Stimulated activated CD4-positive, alpha-beta T cell treated with anti-CD3 and anti-CD28 coated beads, TNF-alpha, amount 100 ng/mL, for 4 hours (primary cell): ENCODE results near the gene FAM83F.
"Not testable (repeated sequence)": the region's sequence is repeated elsewhere in the genome, so short reads cannot be mapped to it uniquely, and the experiment has no call there.

Experiments used
- DNase-seq, 3 experiments: peaks; one replicate each; pipeline ENCODE4 v3.0.0-alpha.2; 2020; ENCODE audit warnings: low read depth in 3 of 3

Gene FAM83F

DNA sequence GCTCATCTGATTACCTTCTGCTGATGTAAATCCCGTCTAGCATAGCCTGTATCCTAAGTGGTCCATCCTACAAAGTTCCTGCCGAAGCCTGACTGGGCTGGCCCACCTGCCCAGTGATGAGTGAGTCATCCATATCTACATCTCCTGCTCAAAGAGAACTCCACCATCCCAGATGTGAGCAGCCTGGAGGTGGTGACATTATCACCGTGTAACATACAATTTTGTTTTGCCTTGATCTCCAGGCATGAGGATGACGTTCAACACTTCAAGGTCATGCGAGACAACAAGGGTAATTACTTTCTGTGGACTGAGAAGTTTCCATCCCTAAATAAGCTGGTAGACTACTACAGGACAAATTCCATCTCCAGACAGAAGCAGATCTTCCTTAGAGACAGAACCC is 29.0 kb upstream of the FAM83F start:
- no peak for DNase-seq

DNA sequence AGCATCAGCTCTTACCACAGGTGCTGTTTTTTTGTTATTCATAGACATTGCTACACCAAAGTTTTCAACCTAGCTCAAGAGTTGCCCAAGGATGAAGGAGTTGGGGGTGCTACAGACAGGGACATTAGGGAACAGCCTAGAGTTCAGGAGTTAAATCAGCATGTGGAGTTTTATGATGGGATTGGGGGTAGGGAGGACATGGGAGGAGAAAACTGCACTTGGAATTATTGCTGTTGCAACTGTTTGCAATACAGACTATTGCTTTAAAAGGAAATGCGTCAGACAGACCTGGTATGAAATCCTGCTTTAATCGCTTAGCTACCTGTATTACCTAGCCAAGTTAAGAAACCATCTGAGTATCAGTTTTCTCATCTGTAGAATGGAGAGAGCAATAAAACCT is 28.3 kb upstream of the FAM83F start:
- DNase-seq: no peak

DNA sequence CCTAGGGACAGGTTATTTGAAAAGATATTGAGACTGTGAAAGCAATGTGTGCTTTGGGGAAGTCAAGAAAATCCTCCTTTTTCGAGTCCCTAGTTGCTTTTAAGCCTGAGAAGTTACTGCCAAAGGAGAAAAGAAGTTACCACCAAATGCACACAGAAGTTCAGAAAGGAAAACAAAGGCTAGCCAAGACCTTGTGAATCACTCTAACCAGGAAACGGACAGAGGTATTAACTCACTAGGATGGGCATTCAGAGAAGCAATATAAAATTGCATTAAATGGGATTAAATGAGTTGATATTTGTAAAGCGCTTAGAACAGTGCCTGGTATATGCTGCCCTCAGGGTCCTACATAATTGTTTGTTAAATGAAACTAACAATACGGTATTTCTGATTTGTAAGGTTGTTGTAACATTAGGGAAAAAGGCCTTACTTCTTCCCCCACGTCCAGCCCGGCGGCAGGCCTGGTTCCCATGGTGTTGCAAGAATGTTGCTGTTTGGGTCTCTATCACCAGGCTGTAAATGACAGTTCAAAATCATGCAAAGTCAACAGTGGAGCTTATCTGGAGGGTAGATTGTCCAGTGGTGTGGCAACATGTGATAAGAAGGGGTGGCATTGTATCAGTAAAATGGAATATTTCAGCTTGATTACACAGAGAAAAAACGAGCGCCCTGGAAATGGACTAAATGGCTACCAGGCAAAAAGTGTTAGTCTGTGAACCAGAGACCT is 27.5 kb upstream of the FAM83F start:
- DNase-seq: no peak

DNA sequence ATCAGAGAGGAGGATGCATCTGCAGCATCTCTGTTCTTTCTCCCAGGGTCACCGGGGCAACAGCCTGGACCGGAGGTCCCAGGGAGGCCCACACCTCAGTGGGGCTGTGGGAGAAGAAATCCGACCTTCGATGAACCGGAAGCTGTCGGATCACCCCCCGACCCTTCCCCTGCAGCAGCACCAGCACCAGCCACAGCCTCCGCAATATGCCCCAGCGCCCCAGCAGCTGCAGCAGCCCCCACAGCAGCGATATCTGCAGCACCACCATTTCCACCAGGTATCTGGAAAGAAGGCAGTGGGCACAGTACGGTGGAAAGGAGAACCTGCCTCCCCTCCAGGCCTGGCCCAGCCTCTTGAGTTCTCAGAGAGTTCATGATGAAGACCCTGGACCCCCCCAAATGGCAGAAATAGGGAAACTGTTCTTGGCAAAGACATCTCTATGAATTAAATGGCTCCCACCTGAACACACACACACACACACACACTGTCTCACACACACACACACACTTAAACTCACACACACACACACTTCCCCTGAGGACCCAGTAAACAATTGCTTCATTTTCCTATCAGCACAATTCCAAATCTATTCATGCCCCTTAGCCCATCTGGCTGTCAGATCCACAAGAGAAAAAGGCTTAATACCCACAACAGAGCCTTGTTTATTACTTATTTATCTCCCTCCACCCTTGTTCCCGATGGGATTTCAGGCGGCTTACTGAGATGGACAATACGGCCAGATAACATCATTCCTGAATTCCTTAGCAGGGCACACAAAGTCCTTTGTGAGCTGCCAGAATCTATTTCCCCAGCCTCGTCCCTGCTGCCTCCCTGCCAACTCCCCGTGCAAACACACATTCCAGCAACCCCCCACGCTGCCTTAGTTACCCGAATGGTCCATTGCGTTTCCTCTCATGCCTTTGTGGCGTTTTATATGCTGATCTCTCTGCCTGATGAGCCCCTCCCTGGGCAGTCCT is 26.5 kb upstream of the FAM83F start:
- DNase-seq: no peak

DNA sequence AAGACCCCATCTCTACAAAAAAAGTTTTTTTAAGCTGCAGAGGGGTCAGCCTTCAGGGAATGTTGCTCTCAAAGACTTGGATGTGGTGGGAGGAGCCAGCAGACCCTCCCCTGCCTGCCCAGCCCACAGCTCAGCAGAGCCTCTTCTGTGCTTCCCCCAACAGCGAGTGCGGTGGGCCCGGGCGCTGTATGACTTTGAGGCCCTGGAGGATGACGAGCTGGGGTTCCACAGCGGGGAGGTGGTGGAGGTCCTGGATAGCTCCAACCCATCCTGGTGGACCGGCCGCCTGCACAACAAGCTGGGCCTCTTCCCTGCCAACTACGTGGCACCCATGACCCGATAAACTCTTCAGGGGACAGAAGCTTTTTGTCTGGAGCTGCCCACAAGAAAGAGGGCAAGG is 24.0 kb upstream of the FAM83F start:
- no peak for DNase-seq

DNA sequence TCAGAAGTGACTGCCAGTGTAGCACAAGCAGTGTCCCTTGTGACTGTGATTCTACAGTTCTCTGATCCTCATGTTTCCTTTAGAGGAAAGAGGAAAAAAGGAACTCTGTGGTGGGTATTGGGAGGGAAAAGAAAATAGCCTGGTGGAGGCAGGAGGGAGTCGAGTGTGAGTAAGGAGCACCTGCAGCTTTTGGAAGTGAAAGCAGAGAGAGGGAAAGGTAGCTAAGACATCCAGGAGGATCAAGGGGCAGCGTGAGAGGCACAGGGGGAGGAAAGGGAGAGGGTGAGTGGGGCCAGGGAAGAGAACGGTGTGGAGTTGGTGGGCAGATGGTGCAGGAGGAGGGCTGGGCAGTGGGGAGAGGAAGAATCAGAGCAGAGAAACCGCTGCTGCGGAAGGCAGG is 22.1 kb upstream of the FAM83F start:
- DNase-seq: no peak

DNA sequence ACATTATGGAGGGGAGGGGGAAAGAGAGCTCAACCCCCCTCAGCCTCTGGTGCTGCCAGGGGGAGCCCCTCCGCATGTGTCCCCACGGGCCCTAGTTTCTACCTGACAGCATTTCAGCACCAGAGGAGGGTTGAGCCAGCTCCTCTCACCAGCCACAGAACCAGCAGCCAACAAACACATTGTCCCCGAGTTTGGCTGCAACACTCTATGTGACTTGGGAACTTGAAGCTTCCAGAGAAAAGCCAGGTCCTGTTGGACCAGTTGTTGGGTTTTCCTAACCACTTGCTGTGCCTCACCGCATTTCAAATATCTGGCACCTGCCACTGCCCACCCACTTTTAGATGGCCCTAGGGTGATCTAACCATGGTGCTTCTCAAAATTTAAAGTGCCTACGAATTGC is 21.1 kb upstream of the FAM83F start:
- no peak for DNase-seq

DNA sequence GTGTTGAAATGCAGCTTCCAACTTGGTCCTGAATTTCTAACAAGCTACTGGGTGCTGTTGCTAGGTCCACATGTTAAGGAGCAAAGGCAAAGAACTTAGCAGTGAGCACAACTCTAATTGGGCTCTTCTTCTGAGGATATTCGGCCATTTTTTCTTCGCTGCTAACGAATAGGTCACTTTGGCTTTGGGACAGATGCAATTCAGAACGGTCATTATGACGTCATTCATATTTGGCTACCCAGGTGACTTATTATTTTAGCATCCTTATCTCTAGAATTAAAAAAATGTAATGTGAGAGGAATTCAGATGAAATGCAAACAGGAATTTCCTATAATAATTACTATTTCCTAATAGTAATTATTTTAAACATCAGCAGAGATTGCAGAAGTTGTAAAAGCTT is 20.7 kb upstream of the FAM83F start:
- DNase-seq: no peak

DNA sequence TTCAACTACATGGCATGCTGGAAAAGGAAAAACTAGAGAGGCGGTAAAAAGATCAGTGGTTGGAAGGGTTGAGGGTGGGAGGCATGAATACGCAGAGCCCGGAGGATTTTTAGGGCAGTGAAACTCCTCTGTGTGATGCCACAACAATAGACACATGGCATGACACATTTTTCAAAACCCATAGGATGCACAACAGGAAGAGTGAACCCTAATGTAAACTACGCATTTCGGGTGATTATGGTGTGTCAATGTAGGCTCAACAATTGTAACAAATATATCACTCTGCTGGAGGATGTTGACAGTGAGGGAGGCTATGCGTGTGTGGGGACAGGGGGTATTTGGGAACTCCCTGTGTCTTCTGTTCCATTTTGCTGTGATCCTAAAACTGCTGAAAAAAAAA is 15.7 kb upstream of the FAM83F start:
- DNase-seq: no peak

DNA sequence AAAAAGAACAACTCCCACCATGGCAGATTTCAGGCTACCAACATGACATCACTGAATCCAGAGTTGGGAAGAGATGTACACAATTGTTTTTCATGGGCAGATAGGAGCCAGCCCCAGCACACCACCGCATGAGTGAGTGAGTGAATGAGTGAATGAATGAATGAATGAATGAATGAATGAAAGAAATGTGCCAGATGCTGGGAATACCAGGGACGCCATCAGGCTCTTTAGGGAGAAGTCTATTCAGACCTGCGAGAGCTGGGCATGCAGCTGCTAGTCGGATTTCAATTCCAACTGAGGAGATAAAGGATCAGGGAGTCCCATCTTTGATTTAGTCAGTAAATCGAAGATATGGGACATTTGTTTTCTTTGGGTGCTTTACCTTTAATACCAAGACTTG is 15.3 kb upstream of the FAM83F start:
- DNase-seq: no peak

DNA sequence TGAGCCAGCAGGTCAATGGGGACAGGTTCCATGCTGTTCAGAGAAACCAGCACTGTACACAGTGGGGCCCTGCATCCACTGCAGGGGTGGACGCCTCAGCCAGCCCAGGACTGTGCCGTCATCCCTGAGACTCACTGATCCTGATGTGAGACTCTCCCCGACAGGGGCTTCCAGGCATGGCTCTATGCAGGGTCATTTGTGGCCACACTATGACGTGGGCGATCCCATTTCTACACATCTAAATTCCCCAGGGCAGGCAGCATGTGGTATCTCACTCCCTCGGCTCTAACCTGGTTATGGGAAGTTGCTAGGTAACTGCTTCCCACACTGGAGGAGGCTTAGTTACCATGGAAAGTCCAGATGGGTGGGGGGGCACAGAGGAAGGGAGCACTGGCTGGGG is 14.2 kb upstream of the FAM83F start:
- DNase-seq: no peak

DNA sequence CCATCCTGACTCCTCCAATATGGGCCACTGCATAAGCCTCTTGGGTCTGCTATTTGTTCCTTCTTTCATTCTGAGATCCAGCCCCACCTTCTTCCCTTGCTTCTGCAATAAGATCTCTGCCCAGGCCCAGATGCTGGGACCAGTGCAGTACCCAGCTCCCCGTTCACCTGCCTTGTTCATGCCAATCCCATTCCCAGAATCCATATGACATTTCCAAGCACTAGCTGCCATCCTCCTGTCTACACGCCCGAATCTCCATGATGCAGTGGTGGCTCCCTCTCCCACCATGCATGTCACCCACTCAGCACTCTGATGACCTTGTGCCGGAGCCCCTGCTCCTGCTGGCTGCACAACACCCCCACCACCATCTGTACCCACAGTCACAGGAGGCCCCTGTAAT is 11.4 kb upstream of the FAM83F start:
- DNase-seq: no peak

DNA sequence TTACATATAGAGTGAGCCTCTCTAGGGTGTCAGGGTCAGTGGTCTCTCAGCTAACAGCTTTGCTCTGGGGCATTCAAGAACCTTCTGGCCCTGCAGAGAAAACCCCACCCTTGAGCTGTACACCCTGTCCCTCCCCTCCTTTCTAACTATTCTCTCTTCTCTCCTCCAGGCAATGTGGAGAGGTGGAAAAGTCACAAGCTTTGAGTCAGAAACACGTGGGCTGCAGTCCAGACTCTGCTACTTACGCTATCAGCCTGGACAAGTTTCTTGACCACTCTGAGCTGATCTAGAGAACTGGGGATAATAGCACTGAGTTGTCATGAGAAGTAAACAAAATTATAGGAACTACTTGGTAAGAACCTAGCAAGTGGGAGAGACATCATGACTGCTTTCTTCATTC is 10.7 kb upstream of the FAM83F start:
- no peak for DNase-seq

DNA sequence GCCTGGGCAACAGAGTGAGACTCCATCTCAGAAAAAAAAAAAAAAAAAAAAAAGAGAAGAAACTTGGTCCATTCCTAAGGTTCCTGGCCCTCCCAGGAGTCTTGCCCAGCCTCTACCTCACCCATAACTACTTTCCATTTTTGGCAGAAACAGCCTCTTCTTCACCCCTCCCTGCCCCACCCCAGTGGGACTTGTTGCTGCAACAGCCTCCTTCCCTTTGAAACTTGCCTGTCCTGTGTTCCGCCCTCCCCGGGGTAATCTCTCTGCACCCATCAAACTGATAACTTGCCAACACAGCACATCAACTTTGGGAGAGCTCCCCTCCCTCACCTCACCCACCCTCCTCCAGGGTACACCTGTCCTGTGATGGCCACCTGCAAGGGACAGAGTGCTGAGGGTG is 10.0 kb upstream of the FAM83F start:
- DNase-seq: no peak

DNA sequence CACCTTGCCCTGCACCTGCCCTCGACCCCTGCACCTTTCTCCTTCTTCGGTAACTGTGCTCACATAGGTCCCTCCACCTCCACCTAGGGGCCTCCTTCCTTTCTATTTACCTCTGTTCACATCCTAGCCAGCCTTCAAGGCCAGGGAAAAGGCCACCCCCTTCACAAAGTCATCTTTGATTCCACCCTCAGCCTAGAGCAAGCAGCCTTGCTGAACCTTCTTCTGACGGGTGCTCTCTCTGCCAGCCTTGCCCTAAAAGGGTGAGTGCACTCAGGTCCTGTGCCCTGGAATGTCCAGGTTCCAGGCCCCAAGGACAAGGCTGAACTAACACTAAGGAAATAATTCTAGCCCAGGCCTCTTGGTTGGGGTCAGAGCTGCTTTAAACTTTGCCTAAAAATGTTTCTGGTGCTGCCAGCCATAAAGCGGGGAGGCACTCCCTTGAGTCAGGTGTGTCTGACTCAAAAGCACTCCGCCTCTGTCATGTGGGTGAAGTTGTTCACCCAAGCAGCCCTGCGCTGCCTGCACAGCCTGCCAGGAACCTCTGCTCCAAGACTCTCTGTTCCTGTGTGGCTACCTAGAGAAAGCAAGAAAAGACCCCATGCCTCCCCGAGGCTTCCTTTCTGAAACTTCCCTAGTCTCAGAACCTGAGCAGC is 9.2 kb upstream of the FAM83F start:
- DNase-seq: no peak

DNA sequence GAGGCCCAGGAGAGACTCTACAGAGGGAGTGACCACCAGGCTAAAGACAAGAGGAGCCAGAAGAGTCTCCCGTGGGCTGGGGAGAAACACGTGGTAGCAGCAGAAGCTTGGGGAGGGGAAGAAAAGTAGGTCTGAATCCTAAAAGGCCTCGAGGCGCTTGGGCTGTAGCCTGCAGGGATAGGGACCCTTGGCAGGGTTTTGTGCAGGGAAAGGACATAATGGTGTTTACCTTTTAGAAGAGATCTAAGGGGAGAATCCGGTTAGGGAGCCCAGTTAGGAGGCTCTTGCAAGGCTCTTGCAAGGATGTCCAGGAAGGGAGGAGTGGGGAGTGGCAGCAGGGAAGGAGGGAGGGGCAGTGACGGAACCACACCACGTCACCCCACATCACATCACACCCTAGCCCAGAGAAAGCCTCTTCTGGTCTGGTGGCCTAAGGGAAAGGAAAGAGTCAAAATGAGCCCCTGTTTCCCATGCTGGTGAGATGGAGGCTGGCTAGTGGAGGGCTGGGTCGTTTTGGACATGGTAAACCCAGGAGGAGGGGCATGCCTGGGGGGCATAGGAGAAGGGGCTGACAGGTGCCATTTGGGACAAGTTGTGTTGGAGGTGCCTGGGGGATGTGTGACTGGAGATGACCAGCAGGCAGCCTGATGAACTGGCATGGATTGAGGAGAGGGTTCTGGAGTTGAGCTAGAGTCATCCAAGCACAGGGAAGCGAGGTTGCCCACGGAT is 6.2 kb upstream of the FAM83F start:
- DNase-seq: no peak

DNA sequence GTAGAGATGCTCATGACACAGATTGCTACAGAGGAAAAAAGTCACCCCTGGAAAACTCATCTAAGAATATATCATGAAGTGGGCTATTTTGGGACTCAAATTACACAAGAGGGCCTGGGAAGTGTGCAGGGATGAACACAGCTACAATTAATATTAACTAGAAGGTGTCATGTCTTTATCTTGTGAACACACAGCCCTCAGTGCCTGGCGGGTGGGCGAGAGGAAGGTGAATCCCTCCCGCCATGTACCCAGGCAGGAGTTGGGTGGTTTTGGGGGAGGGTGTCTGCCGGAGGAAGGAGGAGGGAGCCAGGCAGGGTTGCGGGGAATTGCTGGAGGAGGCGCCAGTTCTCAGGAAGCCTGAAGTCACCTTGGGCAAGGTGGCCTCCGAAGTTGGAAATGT is 5.1 kb upstream of the FAM83F start:
- DNase-seq: no peak

DNA sequence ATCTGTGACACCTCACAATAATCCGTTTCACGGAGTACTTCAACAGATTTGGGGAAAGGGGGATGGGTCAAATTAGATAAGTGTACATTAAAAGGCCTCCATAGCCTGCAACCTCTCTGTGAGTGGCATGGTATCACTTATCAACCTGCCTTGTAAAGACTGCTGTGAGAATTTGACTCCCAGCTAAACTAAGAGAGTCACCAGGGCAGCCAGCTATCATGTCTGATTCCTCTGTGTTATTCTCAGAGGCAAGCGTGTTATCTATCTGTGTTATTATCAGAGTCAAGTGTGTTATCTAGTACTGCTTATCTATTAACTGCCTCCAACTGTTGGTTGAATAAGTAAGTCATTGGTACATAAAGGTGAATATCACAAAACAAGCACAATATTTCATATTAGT is 4.1 kb upstream of the FAM83F start:
- no peak for DNase-seq

DNA sequence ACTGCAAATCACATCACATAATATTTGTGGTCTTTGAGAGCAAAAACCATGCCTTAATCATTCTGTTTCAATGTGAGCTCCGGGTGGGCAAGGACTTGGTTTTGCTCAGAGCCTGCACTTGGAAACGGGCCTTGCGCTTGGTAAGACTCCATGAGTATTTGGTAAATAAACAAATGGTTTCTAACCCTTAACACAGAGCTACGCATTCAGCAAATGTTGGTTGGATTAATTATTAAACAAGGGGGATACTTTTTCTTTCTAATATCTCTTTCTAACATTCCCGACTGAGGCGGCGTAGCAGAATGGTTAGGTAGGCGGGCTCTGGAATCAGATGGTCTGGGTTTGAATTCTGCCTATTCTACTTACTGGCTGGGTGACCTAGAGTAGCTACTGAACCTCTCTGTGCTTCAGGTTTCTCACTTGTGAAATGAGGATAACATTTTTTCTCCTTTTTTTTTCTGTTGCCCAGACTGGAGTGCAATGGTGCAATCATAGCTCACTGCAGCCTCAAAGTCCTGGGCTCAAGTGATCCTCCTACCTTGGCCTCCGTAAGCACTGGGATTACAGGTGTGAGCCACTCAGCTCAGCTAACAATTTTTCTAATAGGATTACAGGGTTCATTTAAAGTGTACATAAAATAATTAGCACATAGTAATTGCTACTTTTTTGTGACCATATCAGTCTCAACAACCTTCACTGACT is 3.4 kb upstream of the FAM83F start:
- DNase-seq: no peak

DNA sequence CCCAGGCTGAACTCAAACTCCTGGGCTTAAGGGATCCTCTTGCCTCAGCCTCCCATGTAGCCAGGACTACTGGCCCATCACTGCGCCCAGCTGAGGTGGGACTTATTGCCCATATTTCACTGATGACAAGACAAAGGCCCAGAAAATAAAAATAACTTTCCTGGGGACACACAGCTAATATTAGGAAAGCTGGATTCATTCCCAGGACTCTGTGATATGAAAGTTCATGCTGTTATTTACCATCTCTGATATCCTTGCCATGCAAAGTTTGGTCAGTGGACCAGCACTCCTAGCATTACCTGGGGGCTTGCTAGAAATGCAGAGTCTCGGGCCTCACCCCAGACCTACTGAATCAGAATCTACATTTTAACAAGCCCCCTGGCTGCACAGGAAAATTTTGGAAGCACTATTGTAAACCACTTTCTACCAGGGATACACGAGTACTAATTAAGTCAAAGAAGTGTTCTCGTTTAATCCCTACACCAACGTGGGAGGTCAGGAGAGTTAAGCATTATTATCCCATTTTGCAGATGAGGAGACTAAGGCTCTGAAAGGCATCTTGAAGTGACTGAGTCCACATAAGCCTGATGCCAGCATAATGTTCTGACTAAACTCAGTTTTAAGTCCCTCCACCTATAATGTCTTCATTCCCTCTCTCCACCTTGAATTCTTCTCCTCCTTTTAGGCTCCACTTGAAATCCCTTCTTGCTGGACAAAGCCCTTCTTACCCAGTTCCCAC is 2.5 kb upstream of the FAM83F start:
- no peak for DNase-seq

DNA sequence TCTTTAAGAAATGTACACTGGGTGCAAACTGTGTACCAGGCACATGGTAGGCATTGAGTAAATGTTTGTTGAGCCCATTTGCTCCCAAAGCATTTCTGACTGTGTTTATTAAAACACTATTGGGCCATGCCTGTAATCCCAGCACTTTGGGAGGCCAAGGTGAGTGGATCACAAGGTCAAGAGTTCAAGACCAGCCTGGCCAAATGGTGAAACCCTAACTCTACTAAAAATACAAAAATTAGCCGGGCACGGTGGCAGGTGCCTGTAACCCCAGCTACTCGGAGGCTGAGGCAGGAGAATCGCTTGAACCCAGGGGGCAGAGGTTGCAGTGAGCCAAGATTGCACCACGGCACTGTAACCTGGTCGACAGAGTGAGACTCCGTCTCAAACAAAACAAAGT is 1.9 kb upstream of the FAM83F start:
- DNase-seq: not testable (repeated sequence)
